HG03378 (cell line): ENCODE measurements around the gene COX14.
A peak's percentile ranks its signal among the peaks of the same experiment; 100 is the strongest.

Experiments used
- ATAC-seq: cut with Tn5 transposase; IDR thresholded peaks from one replicate; pipeline ENCODE4 v1.9.1; 2021; ENCODE audit warnings: mild to moderate bottlenecking, moderate library complexity; ENCODE audit not compliant: unreplicated experiment

Gene COX14

DNA sequence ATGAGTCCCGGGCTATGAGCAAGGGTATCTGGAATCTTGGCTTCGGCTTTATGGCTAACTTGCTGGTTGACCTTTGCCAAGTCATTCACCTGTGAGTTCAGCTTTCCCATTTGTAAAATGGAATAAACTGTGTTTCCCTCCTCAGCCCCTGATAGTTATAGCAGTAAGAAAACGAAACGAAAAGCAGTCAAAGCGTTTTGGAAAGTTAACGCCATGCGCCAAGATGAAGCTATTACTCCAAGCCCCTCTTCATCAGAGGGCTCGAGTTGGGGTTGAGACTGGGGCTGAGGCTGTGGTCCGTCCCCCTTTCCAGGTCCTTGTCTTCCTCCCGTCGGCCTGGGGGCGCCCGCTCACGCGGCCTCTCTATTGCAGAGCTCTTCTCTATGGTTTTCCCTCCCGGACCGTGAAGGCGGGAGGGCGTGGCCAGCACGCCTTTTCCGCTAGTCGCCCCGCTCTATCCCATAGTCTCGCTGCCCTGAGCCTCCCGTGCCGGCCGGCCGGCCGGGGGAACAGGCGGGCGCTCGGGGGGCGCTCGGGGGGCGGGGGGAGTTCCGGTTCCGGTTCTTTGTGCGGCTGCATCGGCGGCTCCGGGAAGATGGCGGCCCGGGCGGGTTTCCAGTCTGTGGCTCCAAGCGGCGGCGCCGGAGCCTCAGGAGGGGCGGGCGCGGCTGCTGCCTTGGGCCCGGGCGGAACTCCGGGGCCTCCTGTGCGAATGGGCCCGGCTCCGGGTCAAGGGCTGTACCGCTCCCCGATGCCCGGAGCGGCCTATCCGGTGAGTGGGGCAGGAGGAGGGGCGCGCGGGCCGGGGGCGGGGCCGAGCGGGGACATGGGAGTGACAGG, 27.0 kb upstream of the COX14 start, which contains the start of gene SMARCD1:
SMARCD1 (plus strand) TSS at position 568 of the 840 bp plus-strand sequence; CDS start at position 596, 28 bp downstream.
- ATAC-seq, result peak; percentile 57

- ATAC-seq, result no peak
These were observed 26.4 kb upstream of the COX14 start for GRCh38 chr12:50085615-50086072.

- no peak for ATAC-seq
These were observed 25.9 kb upstream of the COX14 start for GRCh38 chr12:50086148-50086547.

DNA sequence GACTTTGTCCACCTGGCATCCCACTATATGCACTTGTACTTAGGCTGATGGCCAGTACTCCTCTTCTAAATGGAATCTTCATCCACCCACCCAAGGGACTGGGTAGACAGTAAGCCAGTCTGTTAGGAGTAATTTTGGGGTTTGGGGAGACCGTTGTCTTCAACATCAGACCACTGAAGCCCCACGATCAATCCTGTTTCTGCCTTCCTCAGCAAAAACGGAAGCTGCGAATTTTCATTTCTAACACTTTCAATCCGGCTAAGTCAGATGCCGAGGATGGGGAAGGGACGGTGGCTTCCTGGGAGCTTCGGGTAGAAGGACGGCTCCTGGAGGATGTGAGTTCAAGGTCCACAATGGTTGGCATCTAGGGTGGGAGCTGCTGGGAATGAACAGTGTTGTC, 24.9 kb upstream of the COX14 start:
- no peak for ATAC-seq

GRCh38 chr12:50087995-50088394, 24.0 kb upstream of the COX14 start:
- no peak for ATAC-seq

- peak; percentile 46 for ATAC-seq
These were observed 23.3 kb upstream of the COX14 start for GRCh38 chr12:50088577-50089335.

DNA sequence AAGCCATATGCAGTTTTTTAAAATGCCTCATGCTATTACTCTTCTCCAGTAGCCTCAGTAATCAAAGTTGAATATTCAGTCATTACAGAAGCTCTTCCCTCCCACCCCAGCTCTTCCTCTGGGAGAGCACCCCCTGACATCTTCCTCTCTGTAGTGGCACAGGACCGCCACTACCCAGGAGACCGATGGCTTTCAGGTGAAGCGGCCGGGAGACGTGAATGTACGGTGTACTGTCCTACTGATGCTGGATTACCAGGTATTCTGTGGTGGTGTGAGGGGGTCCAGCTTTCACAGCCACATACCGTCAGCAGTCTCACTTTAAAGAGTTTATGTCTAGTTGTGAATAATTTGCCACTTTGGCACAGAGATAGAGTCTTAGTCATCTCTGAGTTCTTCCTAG, 22.3 kb upstream of the COX14 start:
- no peak for ATAC-seq

DNA sequence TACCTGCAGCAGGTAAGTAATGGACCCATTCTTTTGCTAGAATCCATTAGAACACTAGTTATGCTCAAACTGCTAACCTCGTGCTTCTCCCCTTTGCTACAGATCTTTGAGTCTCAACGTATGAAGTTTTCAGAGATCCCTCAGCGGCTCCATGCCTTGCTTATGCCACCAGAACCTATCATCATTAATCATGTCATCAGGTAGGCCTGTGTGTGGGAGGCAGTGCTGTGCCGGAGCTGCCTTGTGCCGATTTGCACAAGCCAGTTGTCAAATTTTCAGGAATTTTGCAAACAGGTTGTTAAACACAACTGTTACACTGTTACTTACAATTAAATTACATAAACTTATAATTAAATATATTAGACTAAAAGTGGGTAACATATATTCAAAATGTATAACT, 21.6 kb upstream of the COX14 start:
- ATAC-seq, result no peak

GRCh38 chr12:50097952-50098351, 14.1 kb upstream of the COX14 start:
- ATAC-seq, result no peak

DNA sequence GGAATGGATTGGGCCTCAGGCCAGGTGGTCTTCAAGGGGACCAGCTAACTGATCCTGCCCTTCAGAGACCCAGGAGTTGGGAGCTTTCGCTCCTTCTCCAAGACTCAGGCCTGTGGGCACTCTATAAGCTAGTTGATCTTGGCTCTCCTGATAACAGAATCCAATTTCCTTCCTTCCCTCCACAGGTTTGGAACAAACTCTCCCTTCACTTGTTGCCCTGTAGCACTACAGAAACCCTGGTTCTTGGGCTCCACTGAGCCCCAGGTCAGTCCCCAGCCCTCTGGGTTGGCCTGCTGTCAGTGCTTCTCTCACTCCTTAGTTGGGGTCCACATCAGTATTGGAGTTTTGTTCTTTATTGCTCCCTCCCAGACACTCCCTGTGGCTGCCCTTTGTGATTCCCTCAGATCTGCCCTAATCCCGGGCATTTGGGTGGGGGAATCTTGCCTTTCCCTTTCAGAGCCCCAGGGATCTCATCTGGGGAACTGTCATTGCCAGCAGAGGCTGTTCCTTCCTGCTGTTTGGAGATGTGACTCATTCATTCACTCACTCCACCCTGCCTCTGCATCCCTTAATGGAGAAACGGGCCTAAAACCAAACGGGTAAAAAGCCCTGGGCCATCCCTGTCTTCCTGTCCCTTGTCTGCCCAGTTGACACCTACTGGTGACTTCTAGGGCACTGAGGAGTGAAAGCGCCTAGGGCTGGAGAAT, 12.6 kb upstream of the COX14 start:
- ATAC-seq, result no peak

DNA sequence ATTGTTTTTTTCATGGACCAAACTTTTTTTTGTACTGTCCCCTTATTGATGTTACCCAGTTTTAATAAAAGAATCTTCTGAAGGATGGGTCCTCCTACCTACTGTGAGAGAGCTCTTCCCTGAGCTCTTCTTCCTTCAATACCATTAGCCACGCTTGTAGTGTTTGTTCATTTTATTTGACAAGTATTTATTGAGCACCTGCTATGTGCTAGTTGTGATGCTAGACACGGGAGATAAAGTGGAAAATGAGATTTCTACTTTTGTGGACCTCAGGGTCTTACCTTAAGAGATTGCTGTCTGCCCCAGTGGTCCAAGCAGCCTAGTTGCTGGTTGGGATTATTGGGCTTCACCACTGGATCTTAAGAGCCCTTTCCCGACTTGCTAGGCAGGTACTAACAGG, 11.5 kb upstream of the COX14 start:
- ATAC-seq, result no peak

DNA sequence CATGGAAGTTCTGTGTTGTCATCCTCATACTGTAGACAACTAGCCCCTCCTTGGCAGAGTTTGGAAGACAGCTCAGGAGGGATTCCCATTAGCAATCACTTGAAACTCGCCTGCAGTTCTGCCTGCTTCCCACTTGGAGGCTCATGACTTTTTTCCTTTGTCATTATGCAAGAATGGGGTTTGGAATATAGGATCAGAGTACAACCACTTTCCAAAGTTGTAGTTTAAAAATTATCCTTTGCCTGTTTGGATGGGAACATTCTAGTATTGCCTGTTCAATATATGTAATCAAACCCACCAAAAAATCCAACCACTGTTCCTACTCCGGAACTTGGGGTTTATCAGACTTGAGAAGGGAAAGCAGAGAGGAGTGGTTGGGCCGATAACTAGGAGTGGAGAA, 10.4 kb upstream of the COX14 start:
- ATAC-seq, result no peak

DNA sequence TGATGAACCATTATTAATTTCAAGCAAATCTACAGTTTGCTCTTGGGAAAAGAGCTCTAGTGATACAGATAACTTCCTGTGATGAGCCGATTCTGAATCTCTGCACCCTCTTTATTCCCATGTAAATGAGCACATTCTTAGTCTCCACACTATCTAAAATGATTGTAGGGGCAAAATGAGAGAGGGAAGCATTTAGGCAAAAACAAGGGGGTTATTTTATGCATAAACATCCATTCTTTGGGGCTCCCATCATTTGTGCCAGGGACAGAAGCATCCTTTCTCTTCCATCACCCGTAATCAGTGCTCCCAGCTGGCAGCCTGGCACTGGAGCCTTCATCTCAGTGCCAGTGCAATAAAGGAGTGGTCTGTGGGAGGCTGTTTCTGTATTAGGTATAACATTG, 9.9 kb upstream of the COX14 start:
- no peak for ATAC-seq

- no peak for ATAC-seq
These were observed 9.3 kb upstream of the COX14 start for GRCh38 chr12:50102646-50103309.

DNA sequence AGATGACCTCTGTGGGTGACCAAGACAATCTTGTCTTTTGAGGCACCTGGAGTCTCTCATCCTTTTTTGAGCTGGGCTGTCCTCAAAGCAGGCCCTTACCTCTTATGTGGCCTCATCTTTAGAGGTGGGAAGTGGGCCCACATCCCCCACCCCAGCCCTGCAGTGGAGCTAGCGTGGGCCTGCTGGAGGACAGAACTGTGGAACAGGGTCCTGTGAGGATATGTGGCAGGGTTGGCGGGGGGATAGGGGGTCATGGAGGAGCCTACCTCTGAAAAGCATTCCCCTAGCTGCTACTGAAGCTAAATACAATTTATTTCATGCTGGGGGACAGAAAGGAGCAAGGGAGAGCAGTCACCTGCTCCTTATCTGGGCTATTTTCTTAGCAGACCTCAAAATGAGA, 8.7 kb upstream of the COX14 start:
- no peak for ATAC-seq

GRCh38 chr12:50103767-50104321, 8.2 kb upstream of the COX14 start, which contains the start of gene GPD1:
GPD1 (plus strand) TSS chr12:50104008; CDS start chr12:50104051, 43 bp downstream.
- ATAC-seq, result no peak

GRCh38 chr12:50104417-50105366, 7.3 kb upstream of the COX14 start:
- ATAC-seq, result no peak

DNA sequence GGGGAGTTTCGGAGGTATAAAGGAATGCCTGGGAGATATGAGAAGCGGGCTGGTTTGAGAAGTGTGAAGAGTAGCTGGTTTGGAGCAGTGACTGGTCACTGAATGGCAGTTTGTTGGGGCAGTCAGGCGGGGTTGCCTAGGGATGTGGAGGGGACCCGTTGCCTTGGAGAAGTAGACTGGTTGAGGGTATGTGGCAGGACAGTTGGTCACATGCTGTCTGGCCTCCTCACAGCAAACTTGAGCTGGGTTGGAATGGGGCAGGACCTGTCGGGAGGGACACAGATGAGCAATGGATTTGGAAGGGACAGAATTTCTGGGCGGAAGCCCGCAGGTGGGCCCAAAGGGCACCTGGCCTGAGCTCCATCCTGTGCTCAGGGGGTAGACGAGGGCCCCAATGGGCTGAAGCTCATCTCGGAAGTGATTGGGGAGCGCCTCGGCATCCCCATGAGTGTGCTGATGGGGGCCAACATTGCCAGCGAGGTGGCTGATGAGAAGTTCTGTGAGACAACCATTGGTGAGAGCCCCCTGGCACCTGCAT, 6.1 kb upstream of the COX14 start:
- ATAC-seq, result no peak

- ATAC-seq, result no peak
These were observed 5.1 kb upstream of the COX14 start for GRCh38 chr12:50106907-50107306.
